Activated T-cell treated with anti-CD3 and anti-CD28 coated beads, Interleukin-2, amount 50 U/mL, for 48 hours (primary cell): Measurements from ENCODE around the gene TRIM37.
"Not testable (repeated sequence)": the region's sequence is repeated elsewhere in the genome, so short reads cannot be mapped to it uniquely, and the experiment has no call there.

Experiments
- DNase-seq, 2 experiments: peaks; one replicate each; pipeline ENCODE4 v3.0.0-alpha.2; 2020

The TRIM37 gene

GRCh38 chr17:58991718-58992331, 114.9 kb downstream of the TRIM37 start:
- peak; percentile 37 to 39 for DNase-seq

GRCh38 chr17:58989629-58990028, 117.1 kb downstream of the TRIM37 start:
- DNase-seq = no peak

GRCh38 chr17:58985971-58986370, 120.7 kb downstream of the TRIM37 start:
- DNase-seq = peak; percentile 28 to 40

- DNase-seq = no peak
Measured at GRCh38 chr17:58985367-58985766, 121.3 kb downstream of the TRIM37 start.

- no peak for DNase-seq
Measured at GRCh38 chr17:58982626-58983025, 124.1 kb downstream of the TRIM37 start.

GRCh38 chr17:58980706-58981481, 125.8 kb downstream of the TRIM37 start:
- no peak for DNase-seq

- no peak for DNase-seq
Measured at GRCh38 chr17:58976541-58976940, 130.1 kb downstream of the TRIM37 start.

GRCh38 chr17:58974354-58974753, 132.3 kb downstream of the TRIM37 start:
- DNase-seq = no peak

- no peak for DNase-seq
Measured at GRCh38 chr17:58970609-58971450, 135.8 kb downstream of the TRIM37 start.

- DNase-seq = no peak
Measured at GRCh38 chr17:58969612-58970011, 137.1 kb downstream of the TRIM37 start.

GRCh38 chr17:58969156-58969555, 137.5 kb downstream of the TRIM37 start:
- DNase-seq = no peak

GRCh38 chr17:58968426-58969061, 138.1 kb downstream of the TRIM37 start:
- DNase-seq = no peak

GRCh38 chr17:58966208-58966607, 140.5 kb downstream of the TRIM37 start:
- DNase-seq = no peak

- no peak for DNase-seq
Measured at GRCh38 chr17:58965221-58965620, 141.5 kb downstream of the TRIM37 start.

- DNase-seq = no peak
Measured at GRCh38 chr17:58960068-58960467, 146.6 kb downstream of the TRIM37 start.

- not testable (repeated sequence) for DNase-seq
Measured at GRCh38 chr17:58957725-58958073, 149.0 kb downstream of the TRIM37 start.

GRCh38 chr17:58956997-58957724, 149.5 kb downstream of the TRIM37 start:
- DNase-seq = no peak

GRCh38 chr17:58954358-58954757, 152.3 kb downstream of the TRIM37 start:
- not testable (repeated sequence) for DNase-seq

- no peak for DNase-seq
Measured at GRCh38 chr17:58947824-58948223, 158.9 kb downstream of the TRIM37 start.

GRCh38 chr17:58947411-58947810, 159.3 kb downstream of the TRIM37 start:
- DNase-seq = no peak

- DNase-seq = no peak
Measured at GRCh38 chr17:58944166-58944565, 162.5 kb downstream of the TRIM37 start.

- no peak for DNase-seq
Measured at GRCh38 chr17:58936295-58936694, 170.4 kb downstream of the TRIM37 start.
